GM18519 (cell line): ENCODE data around the gene ALG11.
"Not testable (repeated sequence)": the region's sequence is repeated elsewhere in the genome, so short reads cannot be mapped to it uniquely, and the experiment has no call there.

ENCODE experiments used
- ATAC-seq: cut with Tn5 transposase; IDR thresholded peaks from one replicate; pipeline ENCODE4 v1.9.1; 2021; ENCODE audit warnings: mild to moderate bottlenecking, moderate library complexity; ENCODE audit not compliant: unreplicated experiment, low FRiP score

ALG11 gene

DNA sequence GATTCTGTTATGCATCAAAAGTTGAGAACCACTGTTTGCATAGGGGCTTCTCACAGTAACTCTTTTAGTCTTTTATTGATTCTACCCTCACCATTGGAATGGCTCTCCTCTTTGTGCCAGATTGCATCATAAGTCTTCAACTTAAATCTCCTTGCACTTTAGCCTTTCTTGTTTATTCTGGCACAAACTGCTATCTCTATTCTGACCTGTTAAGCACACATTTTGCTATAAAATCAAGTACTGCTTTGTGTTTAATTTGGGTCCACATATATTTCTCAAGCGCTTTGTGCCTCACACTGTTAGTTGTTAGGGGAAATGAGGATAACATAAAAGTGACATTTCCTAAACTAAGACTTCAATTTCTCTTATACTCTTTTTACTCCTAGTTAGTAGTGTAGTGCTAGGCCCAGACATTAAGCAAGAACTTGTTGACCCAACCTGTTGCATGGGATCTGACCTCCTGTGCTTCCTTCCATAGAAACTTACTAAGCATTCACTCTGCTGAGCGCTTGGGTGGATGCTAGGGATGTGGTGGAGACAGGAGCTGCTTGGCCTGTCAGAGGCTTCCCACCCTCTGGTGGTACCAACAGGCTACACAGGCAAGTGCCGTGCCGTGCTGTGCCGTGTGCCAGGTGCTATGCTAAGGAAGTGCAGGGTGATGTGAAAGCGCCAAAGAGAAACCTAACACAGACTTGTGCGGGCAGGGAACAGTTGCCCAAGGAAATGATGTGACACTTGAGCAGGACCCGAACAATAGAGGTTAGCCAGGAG lies 13.5 kb downstream of the ALG11 start:
- no peak for ATAC-seq

DNA sequence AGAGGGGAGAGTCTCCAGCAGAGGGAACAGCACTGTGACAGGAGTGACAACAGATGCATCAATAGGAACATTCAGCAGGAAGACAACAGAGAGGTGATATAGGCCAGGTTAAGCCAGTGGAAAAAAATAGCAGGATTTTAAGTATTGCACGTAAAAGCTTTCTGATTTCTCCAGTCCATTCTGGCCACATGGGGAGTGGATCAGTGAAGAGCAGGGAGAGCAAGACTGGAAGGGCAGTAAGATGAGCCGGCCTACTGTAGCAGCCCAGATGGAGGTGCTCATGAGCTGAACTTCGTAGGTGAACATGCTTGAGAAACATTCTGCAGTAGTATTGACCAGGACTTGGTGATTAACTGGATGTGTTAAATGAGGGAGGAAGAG lies 14.0 kb downstream of the ALG11 start:
- ATAC-seq: no peak

DNA sequence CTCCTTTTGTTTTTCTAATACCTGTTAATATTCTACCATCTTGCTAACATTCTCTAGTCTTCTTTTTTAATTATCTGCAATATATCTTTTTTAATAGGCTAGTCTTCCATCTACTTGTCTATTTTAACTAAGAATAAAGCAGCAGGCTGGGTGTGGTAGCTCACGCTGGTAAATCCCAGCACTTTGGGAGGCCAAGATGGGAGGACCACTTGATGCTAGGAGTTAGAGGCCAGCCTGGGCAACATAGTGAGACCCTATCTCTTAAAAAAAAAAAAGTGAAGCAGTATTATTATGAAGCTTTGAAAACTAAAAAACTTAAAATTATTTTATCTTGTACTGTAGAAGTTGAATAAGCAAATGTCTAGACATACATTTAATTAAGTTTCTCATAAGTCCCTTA lies 15.6 kb downstream of the ALG11 start:
- ATAC-seq: no peak

- ATAC-seq: no peak
Observed at GRCh38 chr13:52029569-52029968, 17.4 kb downstream of the ALG11 start.

DNA sequence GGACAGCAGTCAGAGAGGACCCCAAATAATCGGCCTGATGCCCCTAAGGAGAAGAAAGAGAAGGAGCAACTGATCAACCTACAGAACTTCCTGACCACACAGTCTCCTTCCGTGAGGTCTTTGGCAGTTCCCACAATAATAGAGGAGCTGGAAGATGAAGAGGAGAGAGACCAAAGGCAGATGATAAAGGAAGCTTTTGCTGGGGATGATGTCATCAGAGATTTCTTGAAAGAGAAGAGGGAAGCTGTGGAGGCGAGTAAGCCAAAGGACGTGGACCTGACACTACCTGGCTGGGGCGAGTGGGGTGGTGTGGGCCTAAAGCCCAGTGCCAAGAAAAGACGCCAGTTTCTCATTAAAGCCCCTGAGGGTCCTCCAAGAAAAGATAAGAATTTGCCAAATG lies 18.2 kb downstream of the ALG11 start:
- ATAC-seq: not testable (repeated sequence)

DNA sequence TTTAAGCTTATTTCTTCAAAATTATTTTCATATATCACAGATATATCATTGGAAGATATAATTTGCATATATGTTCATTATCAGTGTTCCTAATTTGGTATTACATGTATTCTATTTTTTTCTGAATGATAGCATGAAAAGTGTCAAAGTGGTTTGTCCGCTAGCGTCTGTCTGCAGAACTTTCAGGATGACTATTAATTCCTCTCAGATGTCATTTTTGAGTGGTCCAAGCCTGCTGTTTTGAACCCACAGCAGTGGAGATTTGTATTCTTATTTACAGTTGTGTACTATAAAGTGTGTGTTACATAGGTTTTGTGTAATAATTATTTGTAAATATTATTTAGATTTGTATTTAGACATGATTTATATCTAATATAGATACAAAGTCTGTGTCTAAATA lies 20.8 kb downstream of the ALG11 start:
- ATAC-seq: no peak

DNA sequence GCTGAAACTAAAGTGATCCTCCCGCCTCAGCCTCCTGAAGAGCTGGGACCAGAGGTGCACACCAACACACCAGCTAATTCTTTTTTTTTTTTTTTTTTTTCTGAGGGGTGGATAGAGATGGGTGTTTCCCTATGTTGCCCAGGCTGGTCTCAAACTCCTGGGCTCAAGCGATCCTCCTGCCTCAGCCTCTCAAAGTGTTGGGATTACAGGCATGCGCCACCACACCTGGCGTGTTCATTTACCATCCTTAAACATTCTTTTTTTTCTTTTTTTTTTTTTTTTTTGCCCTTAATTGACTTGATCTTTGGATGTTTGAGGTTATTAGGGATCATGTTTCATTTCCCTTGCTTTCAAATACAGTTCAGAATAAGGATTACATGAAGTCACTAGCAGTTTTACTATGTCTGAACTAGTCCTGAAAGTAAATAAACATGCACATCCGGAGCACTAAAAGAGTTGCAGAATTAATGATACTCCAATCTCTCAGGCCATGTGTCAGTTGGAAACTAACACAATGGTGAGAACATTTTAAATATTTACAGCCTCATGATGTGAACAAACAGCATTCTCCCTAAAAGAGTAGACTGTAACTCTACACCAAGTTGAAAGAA lies 22.5 kb downstream of the ALG11 start:
- ATAC-seq: no peak

- ATAC-seq: no peak
Observed at GRCh38 chr13:52036037-52036436, 23.8 kb downstream of the ALG11 start.

GRCh38 chr13:52043675-52044074 lies 31.5 kb downstream of the ALG11 start:
- no peak for ATAC-seq

DNA sequence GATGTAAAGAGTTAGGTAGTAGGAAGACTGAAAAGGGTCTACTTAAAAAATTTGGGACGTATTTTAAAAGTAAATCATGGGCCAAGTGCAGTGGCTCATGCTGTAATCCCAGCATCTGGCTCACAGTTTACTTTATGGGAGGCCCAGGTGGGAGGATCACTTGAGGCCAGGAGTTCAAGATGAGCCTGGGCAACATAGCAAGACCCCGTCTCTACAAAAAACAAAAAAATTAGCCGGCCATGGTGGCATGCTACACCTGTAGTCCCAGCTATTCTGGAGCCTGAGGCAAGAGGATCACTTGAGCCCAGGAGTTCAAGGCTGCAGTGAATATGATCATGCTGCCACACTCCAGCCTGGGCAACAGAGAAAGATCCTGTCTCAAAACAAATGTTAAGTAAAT lies 35.3 kb downstream of the ALG11 start:
- no peak for ATAC-seq

- ATAC-seq: no peak
Observed at GRCh38 chr13:52048516-52048915, 36.3 kb downstream of the ALG11 start.

- ATAC-seq: no peak
Observed at GRCh38 chr13:52051400-52051799, 39.2 kb downstream of the ALG11 start.

GRCh38 chr13:52053460-52053859 lies 41.3 kb downstream of the ALG11 start:
- ATAC-seq: no peak

DNA sequence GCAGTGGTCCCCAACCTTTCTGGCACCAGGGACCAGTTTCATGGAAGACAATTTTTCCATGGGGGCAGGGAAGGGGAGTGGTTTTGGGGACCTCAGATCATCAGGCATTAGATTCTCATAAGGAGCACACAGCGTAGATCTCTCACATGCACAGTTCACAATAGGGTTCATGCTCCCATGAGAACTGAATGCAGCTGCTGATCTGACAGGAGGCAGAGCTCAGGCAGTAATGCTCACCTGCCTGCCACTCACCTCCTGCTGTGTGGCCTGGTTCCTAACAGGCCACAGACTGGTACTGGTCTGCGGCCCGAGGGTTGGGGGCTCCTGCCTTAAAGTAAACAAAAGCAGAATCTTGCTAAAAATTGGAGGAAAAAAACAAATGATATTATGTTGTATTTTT lies 48.9 kb downstream of the ALG11 start:
- not testable (repeated sequence) for ATAC-seq

- no peak for ATAC-seq
Observed at GRCh38 chr13:52061587-52061986, 49.4 kb downstream of the ALG11 start.

- no peak for ATAC-seq
Observed at GRCh38 chr13:52067237-52067636, 55.0 kb downstream of the ALG11 start.

DNA sequence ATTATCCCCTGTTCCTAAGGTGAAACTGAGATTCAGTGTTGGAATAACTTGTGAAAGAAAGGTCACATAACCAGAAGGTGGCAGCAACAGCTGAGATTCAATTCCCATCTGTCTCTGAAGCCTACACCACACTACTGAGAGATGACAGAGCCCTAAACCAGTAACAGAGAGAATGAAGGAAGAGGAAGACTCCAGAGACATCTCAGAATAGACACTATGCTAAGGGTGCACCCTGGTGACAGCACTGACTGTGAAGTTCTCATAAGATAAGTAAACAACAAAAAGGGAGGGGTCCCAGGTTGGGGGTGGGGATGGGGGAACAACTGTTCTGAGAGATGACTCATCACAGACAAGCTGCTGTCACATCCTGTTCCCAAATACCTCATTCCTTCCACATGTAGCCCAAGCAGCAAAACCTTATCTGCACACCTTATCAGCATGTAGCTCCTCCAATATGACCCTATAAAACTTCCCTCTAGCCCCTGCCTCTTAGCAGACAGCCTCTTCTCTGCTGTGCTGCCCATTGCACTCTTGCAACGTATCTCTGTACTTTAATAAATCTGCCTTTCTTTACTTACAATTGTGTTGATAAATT lies 58.8 kb downstream of the ALG11 start:
- ATAC-seq: no peak
